H1 (cell line): ENCODE data around the gene PAX5. TPM values are rescaled to one million over a fixed set of nuclear protein-coding genes. Genes with fewer than 3 reads are reported as not detected.

Experiments used
- CTCF ChIA-PET: fragments of 300-600 bp; sonication (Branson Sonifier 250); formaldehyde crosslinking; loops from one replicate; lab custom pipeline; 2021; ENCODE audit not compliant: partially characterized antibody; lab: Charles Lee
- POLR2A ChIA-PET: fragments of 300-600 bp; sonication (Branson Sonifier 250); formaldehyde crosslinking; loops from one replicate; lab custom pipeline; 2021; ENCODE audit warnings: inconsistent platforms; ENCODE audit not compliant: partially characterized antibody; lab: Charles Lee
- DNase-seq, 2 experiments: peaks; one replicate each; pipeline versions ENCODE4 v3.0.0 to v3.0.0-alpha.2; 2010 to 2022; ENCODE audit warnings: low spot score in 2 of 2, low read depth in 1 of 2, mixed read lengths in 1 of 2
- FAIRE-seq: peaks from 2 replicates; lab custom pipeline; 2011; peaks lifted over from hg19 to GRCh38; lab: Jason Lieb, UNC
- H2AFZ ChIP-seq: 2 replicates; pipeline ENCODE4 v1.8.1; 2012; ENCODE audit warnings: low read length, inconsistent platforms
- H2AK5ac ChIP-seq: 2 replicates; pipeline ENCODE4 v1.6.1; 2013; ENCODE audit warnings: low read depth, low read length
- H2BK120ac ChIP-seq: replicated peaks from 2 replicates; pipeline ENCODE3; 2013; ENCODE audit warnings: low read depth, low read length, inconsistent platforms
- H2BK12ac ChIP-seq: 2 replicates; pipeline ENCODE4 v1.6.1; 2013; ENCODE audit warnings: low read depth, low read length
- H2BK15ac ChIP-seq: 2 replicates; pipeline ENCODE4 v1.6.1; 2013; ENCODE audit warnings: low read length
- H2BK20ac ChIP-seq: 2 replicates; pipeline ENCODE4 v1.6.1; 2013; ENCODE audit warnings: low read length
- H2BK5ac ChIP-seq: 2 replicates; pipeline ENCODE4 v1.6.1; 2013; ENCODE audit warnings: low read depth, low read length
- H3K14ac ChIP-seq: 2 replicates; pipeline ENCODE4 v1.6.1; 2013; ENCODE audit warnings: inconsistent platforms; ENCODE audit not compliant: insufficient read length
- H3K18ac ChIP-seq: 2 replicates; pipeline ENCODE4 v1.6.1; 2013; ENCODE audit warnings: low read length; ENCODE audit errors: extremely low read depth
- H3K23ac ChIP-seq: 2 replicates; pipeline ENCODE4 v1.6.1; 2013; ENCODE audit warnings: inconsistent platforms; ENCODE audit not compliant: insufficient read length
- H3K23me2 ChIP-seq: 2 replicates; pipeline ENCODE4 v1.6.1; 2013; ENCODE audit warnings: low read depth, low read length
- H3K27ac ChIP-seq: 2 replicates; pipeline ENCODE4 v1.6.1; 2011; ENCODE audit warnings: low read depth, low read length, inconsistent platforms
- H3K27me3 ChIP-seq, 4 experiments: replicated peaks in 1 of 4; 1 replicate in 1 of 4; 2 replicates in 3 of 4; pipeline versions ENCODE4 v1.6.1 to v1.8.1; 2011 to 2013; ENCODE audit warnings: low read length in 3 of 4, mild to moderate bottlenecking in 3 of 4, inconsistent platforms in 2 of 4, mixed read lengths in 2 of 4, moderate library complexity in 1 of 4; ENCODE audit not compliant: control insufficient read depth in 3 of 4, insufficient read depth in 3 of 4; ENCODE audit errors: extremely low read depth in 1 of 4
- H3K36me3 ChIP-seq, 4 experiments: 2 replicates each; pipeline versions ENCODE4 v1.6.1 to v1.8.1; 2011 to 2013; ENCODE audit warnings: mild to moderate bottlenecking in 4 of 4, low read length in 3 of 4, moderate library complexity in 2 of 4, control low read depth in 1 of 4, inconsistent platforms in 1 of 4; ENCODE audit not compliant: insufficient read depth in 4 of 4, control insufficient read depth in 2 of 4
- H3K4ac ChIP-seq: replicated peaks from 2 replicates; pipeline ENCODE3; 2013; ENCODE audit warnings: low read length, low read depth, mixed read lengths, inconsistent platforms; ENCODE audit not compliant: insufficient read length
- H3K4me1 ChIP-seq, 4 experiments: replicated peaks in 1 of 4; 1 replicate in 1 of 4; 2 replicates in 3 of 4; pipeline versions ENCODE4 v1.6.1 to v1.8.1; 2011 to 2013; ENCODE audit warnings: low read length in 3 of 4, inconsistent platforms in 2 of 4, mixed read lengths in 1 of 4; ENCODE audit not compliant: insufficient read depth in 4 of 4, control insufficient read depth in 3 of 4
- H3K4me2 ChIP-seq, 2 experiments: 2 replicates each; pipeline versions ENCODE4 v1.6.1 to v1.8.1; 2011 to 2013; ENCODE audit warnings: low read depth in 2 of 2, low read length in 2 of 2, control low read depth in 1 of 2, inconsistent platforms in 1 of 2, mild to moderate bottlenecking in 1 of 2; ENCODE audit not compliant: insufficient read depth in 1 of 2
- H3K4me3 ChIP-seq, 4 experiments: fragments of 200-600, 300-600 bp in 1 of 4; sonication (generic), shearing (Covaris generic), sonication (Bioruptor Twin) in 1 of 4; 2 replicates each; pipeline versions ENCODE4 v1.5.1 to v1.8.1; 2011 to 2016; ENCODE audit warnings: low read length in 4 of 4, low read depth in 3 of 4, control low read depth in 2 of 4, inconsistent platforms in 2 of 4, mild to moderate bottlenecking in 2 of 4, mixed read lengths in 1 of 4, moderate library complexity in 1 of 4; ENCODE audit not compliant: insufficient read depth in 2 of 4; ENCODE audit errors: extremely low read depth in 1 of 4
- H3K56ac ChIP-seq: replicated peaks from 2 replicates; pipeline ENCODE3; 2013; ENCODE audit warnings: low read depth, mild to moderate bottlenecking, mixed read lengths, low read length, inconsistent platforms; ENCODE audit not compliant: insufficient read length
- H3K79me1 ChIP-seq: 2 replicates; pipeline ENCODE4 v1.6.1; 2013; ENCODE audit warnings: low read depth, low read length, control low read depth
- H3K79me2 ChIP-seq, 2 experiments: 2 replicates each; pipeline versions ENCODE4 v1.6.1 to v1.8.1; 2012 to 2013; ENCODE audit warnings: low read length in 2 of 2, mild to moderate bottlenecking in 2 of 2, inconsistent platforms in 1 of 2; ENCODE audit not compliant: insufficient read depth in 2 of 2, control insufficient read depth in 1 of 2
- H3K9ac ChIP-seq, 4 experiments: replicated peaks in 1 of 4; 1 replicate in 1 of 4; 2 replicates in 3 of 4; pipeline versions ENCODE4 v1.6.1 to v1.8.1; 2011 to 2013; ENCODE audit warnings: low read depth in 3 of 4, low read length in 3 of 4, control low read depth in 2 of 4, mild to moderate bottlenecking in 2 of 4, moderate library complexity in 2 of 4, inconsistent platforms in 1 of 4; ENCODE audit errors: extremely low read depth in 1 of 4
- H3K9me3 ChIP-seq, 2 experiments: 2 replicates each; pipeline versions ENCODE4 v1.6.1 to v1.8.1; 2012 to 2013; ENCODE audit warnings: mild to moderate bottlenecking in 2 of 2, moderate library complexity in 2 of 2, control low read depth in 1 of 2, inconsistent platforms in 1 of 2, low read depth in 1 of 2, low read length in 1 of 2, mixed read lengths in 1 of 2; ENCODE audit not compliant: insufficient read depth in 2 of 2
- H4K20me1 ChIP-seq, 2 experiments: replicated peaks in 1 of 2; 2 replicates each; pipeline versions ENCODE3 to v1.8.1; 2011 to 2013; ENCODE audit warnings: inconsistent platforms in 2 of 2, low read length in 2 of 2, mild to moderate bottlenecking in 1 of 2; ENCODE audit not compliant: insufficient read depth in 2 of 2, control insufficient read depth in 1 of 2
- H4K5ac ChIP-seq: 2 replicates; pipeline ENCODE4 v1.6.1; 2013; ENCODE audit warnings: low read length, low read depth, mixed read lengths, inconsistent platforms; ENCODE audit not compliant: insufficient read length
- H4K8ac ChIP-seq: 2 replicates; pipeline ENCODE4 v1.8.0; 2013; ENCODE audit warnings: mild to moderate bottlenecking, moderate library complexity, low read length, inconsistent platforms; ENCODE audit not compliant: insufficient read depth; ENCODE audit errors: extremely low read depth
- H4K91ac ChIP-seq: replicated peaks from 2 replicates; pipeline ENCODE3; 2013; ENCODE audit warnings: low read length, mixed read lengths, inconsistent platforms; ENCODE audit not compliant: insufficient read length
- CBX5 ChIP-seq: fragments of 300-800, 300-1000 bp; sonication (generic); IDR thresholded peaks from 2 replicates; pipeline ENCODE4 v1.7.1; 2016; ENCODE audit warnings: antibody characterized with exemption, low read length, low read depth
- CBX8 ChIP-seq: fragments of 300-800, 300-1000 bp; sonication (generic); IDR thresholded peaks from 2 replicates; pipeline ENCODE4 v1.7.1; 2016; ENCODE audit warnings: low read depth, low read length, borderline replicate concordance
- CHD1 ChIP-seq: IDR thresholded peaks from 2 replicates; pipeline ENCODE4 v1.6.1; 2012; ENCODE audit warnings: low read depth, low read length, improper control_type of control experiment
- CTBP2 ChIP-seq: IDR thresholded peaks from 2 replicates; pipeline ENCODE4 v1.7.0; 2011; ENCODE audit warnings: borderline replicate concordance, mild to moderate bottlenecking, moderate library complexity, mixed read lengths, low read length; ENCODE audit not compliant: insufficient read depth, insufficient read length
- FOSL1 ChIP-seq: IDR thresholded peaks from 2 replicates; pipeline ENCODE4 v1.6.1; 2011; ENCODE audit warnings: mild to moderate bottlenecking, low read depth, low read length, moderate library complexity; ENCODE audit not compliant: insufficient read depth
- GTF2F1 ChIP-seq: IDR thresholded peaks from 2 replicates; pipeline ENCODE4 v1.6.1; 2012; ENCODE audit warnings: low read depth, low read length, improper control_type of control experiment, borderline replicate concordance
- HDAC6 ChIP-seq: IDR thresholded peaks from one replicate; pipeline ENCODE4 v1.7.1; 2012; ENCODE audit warnings: low read depth, mild to moderate bottlenecking, inconsistent platforms, low read length, moderate library complexity
- JUN ChIP-seq: IDR thresholded peaks from 2 replicates; pipeline ENCODE4 v1.6.1; 2011; ENCODE audit warnings: low read depth, mild to moderate bottlenecking, improper control_type of control experiment, low read length
- JUND ChIP-seq: IDR thresholded peaks from 2 replicates; pipeline ENCODE4 v1.6.1; 2011; ENCODE audit warnings: mild to moderate bottlenecking, improper control_type of control experiment, low read length
- KDM1A ChIP-seq: fragments of 200-600, 300-600 bp; sonication (generic); IDR thresholded peaks from 2 replicates; pipeline ENCODE4 v1.7.1; 2016; ENCODE audit warnings: mild to moderate bottlenecking, low read length, borderline replicate concordance
- RAD21 ChIP-seq, 2 experiments: IDR thresholded peaks in 1 of 2; conservative IDR thresholded peaks in 1 of 2; 2 replicates each; pipeline ENCODE4 v1.6.1; 2011; ENCODE audit warnings: low read depth in 2 of 2, low read length in 2 of 2, improper control_type of control experiment in 1 of 2, inconsistent platforms in 1 of 2, mild to moderate bottlenecking in 1 of 2, moderate library complexity in 1 of 2
- SP1 ChIP-seq: IDR thresholded peaks from 2 replicates; pipeline ENCODE4 v1.6.1; 2011; ENCODE audit warnings: low read depth, low read length
- SUZ12 ChIP-seq: fragments of 200-600 bp; sonication (generic); IDR thresholded peaks from 2 replicates; pipeline ENCODE4 v1.6.1; 2012; ENCODE audit warnings: mild to moderate bottlenecking, inconsistent platforms, low read length, moderate library complexity, mixed read lengths
- TEAD4 ChIP-seq: IDR thresholded peaks from 2 replicates; pipeline ENCODE4 v1.6.1; 2012; ENCODE audit warnings: low read depth, low read length, inconsistent platforms, mixed read lengths
- polyA plus RNA-seq, 7 experiments: library from polyadenylated mRNA; depleted of rRNA in 3 of 7; stranded (reverse) in 5 of 7; unstranded in 2 of 7; fragments of >200 nt in 5 of 7; fragments of 200-250 nt in 2 of 7; gene quantifications; 1 replicate in 5 of 7; 2 replicates in 1 of 7; 4 replicates in 1 of 7; pipeline versions ENCODE4 v1.2.1 to v1.2.3, GENCODE V29; 2011 to 2013; ENCODE audit warnings: missing spikeins in 2 of 7, mixed read lengths in 2 of 7
- total RNA-seq: library from RNA; stranded (reverse); fragmentation: NEBNext Ultra II Directional; extraction: Animal tissue kit (Norgen Biotek cat#: 25700); gene quantifications from 2 replicates; pipeline ENCODE4 v1.2.1, GENCODE V29; 2021

PAX5 gene
- total and polyA plus RNA-seq, 2 of the 8 experiments (the other 6 are each of a cell fraction or from before 2014, with no cell fraction given): 0.29 to 0.43 TPM

- Histone ChIP-seq H2BK120ac (no peak overlapping the region), H3K9me3 (no peaks in the 10 kb centered on the region), H3K4me3 (no peak overlapping the region), H3K9ac (no peak overlapping the region), H3K14ac (no peak overlapping the region), H3K4me1 (peaks cover 0 to 8% (median 3%) of the 10 kb centered on the region in 4 experiments; a peak in 4 of 7 replicates), H3K4ac (no peak overlapping the region), H3K56ac (no peak overlapping the region), H3K79me1 (no peaks in the 10 kb centered on the region), H3K27ac (no peak overlapping the region), H3K27me3 (no peaks in the 10 kb centered on the region), H2BK12ac (peak overlapping the region; percentile 60; the same call in 1 of the 2 replicates), H4K20me1 (no peaks in the 10 kb centered on the region), H4K8ac (no peak overlapping the region; the same call in 1 of the 2 replicates), H4K5ac (no peak overlapping the region), H4K91ac (no peak overlapping the region), H2AK5ac (no peak overlapping the region), H3K23ac (no peak overlapping the region), H3K18ac (no peak overlapping the region), H2BK15ac (no peak overlapping the region), H2BK20ac (no peak overlapping the region), H2BK5ac (no peak overlapping the region), H3K79me2 (no peaks in the 10 kb centered on the region), H3K36me3 (no peaks in the 10 kb centered on the region), H2AFZ (no peak overlapping the region), H3K23me2 (peaks cover 1% of the 10 kb centered on the region; the same call in 1 of the 2 replicates), H3K4me2 (no peak overlapping the region)
- POLR2A ChIA-PET: no interaction called here
- TF ChIP-seq CBX5 (no peak), JUND (no peak), HDAC6 (no peak), CHD1 (no peak), TEAD4 (no peak), FOSL1 (no peak), JUN (no peak), KDM1A (no peak), GTF2F1 (no peak), CBX8 (no peak), CTBP2 (no peak), SP1 (no peak), RAD21 (IDR thresholded peaks at IDR 0.05 in 1 of 2, conservative IDR thresholded peaks at IDR 0.05 in 1 of 2; ENCODE audit: low read depth in 2 of 2, low read length in 2 of 2) (no peak), SUZ12 (no peak)
- FAIRE-seq (no peak), DNase-seq (no peak)
- CTCF ChIA-PET: interaction anchor here (0.7 to 2.9 kb wide), 11 partner anchors 11 to 64 kb away, joined by 3 to 17 read pairs (median 5); no protein-coding TSS in a partner anchor
Observed at GRCh38 chr9:36936498-36936831, 97.6 kb downstream of the PAX5 start.
